Stimulated activated CD8-positive, alpha-beta memory T cell treated with anti-CD3 and anti-CD28 coated beads, Interleukin-4, amount 100 ng/mL, for 4 hours (primary cell): ENCODE results near the gene FGD2.
A peak's percentile ranks its signal among the peaks of the same experiment; 100 is the strongest.
"Not testable (repeated sequence)": the region's sequence is repeated elsewhere in the genome, so short reads cannot be mapped to it uniquely, and the experiment has no call there.

ENCODE experiments used
- DNase-seq, 2 donors: peaks; one replicate each; pipeline ENCODE4 v3.0.0-alpha.2; 2020; ENCODE audit warnings: low read depth in 2 of 2, low spot score in 1 of 2

Gene FGD2

GRCh38 chr6:37038292-37039198 is 33.1 kb downstream of the FGD2 start:
- no peak for DNase-seq

- DNase-seq: no peak
Observed at GRCh38 chr6:37039958-37040357, 34.5 kb downstream of the FGD2 start.

- no peak for DNase-seq
Observed at GRCh38 chr6:37041521-37041920, 36.1 kb downstream of the FGD2 start.

- DNase-seq: no peak
Observed at GRCh38 chr6:37042150-37042549, 36.7 kb downstream of the FGD2 start.

- not testable (repeated sequence) for DNase-seq
Observed at GRCh38 chr6:37043091-37043490, 37.6 kb downstream of the FGD2 start.

- no peak for DNase-seq
Observed at GRCh38 chr6:37047346-37047688, 41.9 kb downstream of the FGD2 start.

- no peak for DNase-seq
Observed at GRCh38 chr6:37047689-37048402, 42.4 kb downstream of the FGD2 start.

GRCh38 chr6:37048403-37048850 is 43.0 kb downstream of the FGD2 start:
- DNase-seq: no peak

GRCh38 chr6:37048851-37049757 is 43.6 kb downstream of the FGD2 start:
- peak; percentile 53 to 66 for DNase-seq

GRCh38 chr6:37049758-37050044 is 44.2 kb downstream of the FGD2 start:
- DNase-seq: no peak

GRCh38 chr6:37050045-37050853 is 44.8 kb downstream of the FGD2 start:
- DNase-seq: no peak

GRCh38 chr6:37050854-37051137 is 45.3 kb downstream of the FGD2 start:
- DNase-seq: no peak

GRCh38 chr6:37051138-37052026 is 45.9 kb downstream of the FGD2 start:
- DNase-seq: peak; percentile 77 to 82

GRCh38 chr6:37052027-37052628 is 46.7 kb downstream of the FGD2 start:
- DNase-seq: no peak

GRCh38 chr6:37053683-37054082 is 48.2 kb downstream of the FGD2 start:
- no peak for DNase-seq

- DNase-seq: no peak
Observed at GRCh38 chr6:37054171-37054570, 48.7 kb downstream of the FGD2 start.

GRCh38 chr6:37054580-37054979 is 49.1 kb downstream of the FGD2 start:
- no peak for DNase-seq

- no peak for DNase-seq
Observed at GRCh38 chr6:37056112-37056403, 50.6 kb downstream of the FGD2 start.

GRCh38 chr6:37056439-37057127 is 51.1 kb downstream of the FGD2 start:
- DNase-seq: no peak
